ENCODE results near the gene LPCAT1.

- TF ChIP-seq CTCF (conservative IDR thresholded peaks at IDR 0.05) (no peak), ZFX (IDR thresholded peaks at IDR 0.05) (no peak)
Measured at GRCh38 chr5:1506242-1507013, 17.3 kb downstream of the LPCAT1 start.

Data from C4-2B (cell line).